Colonic mucosa (tissue), 4 donors: ENCODE data around the gene ANKRD13B. TPM values are rescaled to one million over a fixed set of nuclear protein-coding genes. Genes with fewer than 3 reads are reported as not detected.

Experiments
- DNase-seq: peaks from one replicate; pipeline ENCODE4 v3.0.0-alpha.2; 2020
- H3K27ac ChIP-seq: fragments of 200-600 bp; one replicate; pipeline ENCODE4 v1.8.0; 2021
- H3K27me3 ChIP-seq: fragments of 200-600 bp; one replicate; pipeline ENCODE4 v1.8.0; 2021
- H3K36me3 ChIP-seq: fragments of 200-600 bp; one replicate; pipeline ENCODE4 v1.8.0; 2021
- H3K4me1 ChIP-seq: fragments of 200-600 bp; one replicate; pipeline ENCODE4 v1.8.0; 2021; ENCODE audit warnings: mild to moderate bottlenecking
- H3K4me3 ChIP-seq: fragments of 200-600 bp; one replicate; pipeline ENCODE4 v1.8.0; 2021
- H3K9ac ChIP-seq, 2 donors: one replicate each; pipeline ENCODE4 v1.7.0; 2013; ENCODE audit warnings: control low read depth in 2 of 2, low read depth in 2 of 2, low read length in 2 of 2
- H3K9me3 ChIP-seq: fragments of 200-600 bp; one replicate; pipeline ENCODE4 v1.8.0; 2021
- intact Hi-C: fragments of 100-400 bp; cut with DNase I; formaldehyde crosslinking; loops from one replicate; pipeline ENCODE4 v1.14.1; 2022
- total RNA-seq, 2 donors: library from RNA; stranded (reverse); fragmentation: NEBNext Ultra II Directional in 1 of 2; extraction: Animal tissue kit (Norgen Biotek cat#: 25700) in 1 of 2; gene quantifications; one replicate each; pipeline ENCODE4 v1.2.1, GENCODE V29; 2021
- TF ChIP-seq, protein P1 (sequence below): fragments of 200-600 bp; IDR thresholded peaks from one replicate; pipeline ENCODE4 v1.8.0; 2022; ENCODE audit warnings: antibody characterized with exemption, mild to moderate bottlenecking
- donor health status: healthy.
- donor health status: DM: no; HTN: no; CAD: no.
- donor health status: DM: no; HTN: no; CAD: no.

The ANKRD13B gene
- total RNA-seq, 2 donors from 2014 or later = 3.1 to 10.2 TPM

DNA sequence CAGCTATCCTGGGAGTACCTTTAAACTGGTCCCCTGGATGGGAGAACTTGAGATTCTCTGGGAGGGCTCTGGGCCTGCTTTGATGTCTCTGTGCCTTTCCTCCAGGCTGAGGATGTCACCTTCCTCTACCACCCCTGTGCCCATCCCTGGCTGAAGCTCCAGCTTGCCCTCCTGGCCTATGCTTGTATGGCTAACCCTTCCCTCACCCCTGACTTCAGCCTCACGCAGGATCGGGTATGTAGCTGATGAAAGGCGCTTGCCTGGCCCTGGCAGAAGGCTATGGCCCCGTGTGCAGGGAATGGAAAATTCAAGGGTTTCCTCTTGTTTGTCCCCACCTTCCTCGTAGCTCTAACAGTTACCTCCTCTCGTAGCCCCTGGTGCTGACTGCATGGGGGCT is 21.4 kb upstream of the ANKRD13B start:
- H3K27me3 ChIP-seq = no peaks in the 10 kb centered on the region
- peak; percentile 16 for DNase-seq
- intact Hi-C loops = no loop called here
- no peak overlapping the region for H3K27ac ChIP-seq
- H3K9me3 ChIP-seq = no peaks in the 10 kb centered on the region
- H3K4me1 ChIP-seq = peaks cover 4% of the 10 kb centered on the region
- H3K36me3 ChIP-seq = peaks cover 6% of the 10 kb centered on the region
- H3K9ac ChIP-seq = no peak overlapping the region
- no peak overlapping the region for H3K4me3 ChIP-seq
- TF ChIP-seq, protein P1, sequence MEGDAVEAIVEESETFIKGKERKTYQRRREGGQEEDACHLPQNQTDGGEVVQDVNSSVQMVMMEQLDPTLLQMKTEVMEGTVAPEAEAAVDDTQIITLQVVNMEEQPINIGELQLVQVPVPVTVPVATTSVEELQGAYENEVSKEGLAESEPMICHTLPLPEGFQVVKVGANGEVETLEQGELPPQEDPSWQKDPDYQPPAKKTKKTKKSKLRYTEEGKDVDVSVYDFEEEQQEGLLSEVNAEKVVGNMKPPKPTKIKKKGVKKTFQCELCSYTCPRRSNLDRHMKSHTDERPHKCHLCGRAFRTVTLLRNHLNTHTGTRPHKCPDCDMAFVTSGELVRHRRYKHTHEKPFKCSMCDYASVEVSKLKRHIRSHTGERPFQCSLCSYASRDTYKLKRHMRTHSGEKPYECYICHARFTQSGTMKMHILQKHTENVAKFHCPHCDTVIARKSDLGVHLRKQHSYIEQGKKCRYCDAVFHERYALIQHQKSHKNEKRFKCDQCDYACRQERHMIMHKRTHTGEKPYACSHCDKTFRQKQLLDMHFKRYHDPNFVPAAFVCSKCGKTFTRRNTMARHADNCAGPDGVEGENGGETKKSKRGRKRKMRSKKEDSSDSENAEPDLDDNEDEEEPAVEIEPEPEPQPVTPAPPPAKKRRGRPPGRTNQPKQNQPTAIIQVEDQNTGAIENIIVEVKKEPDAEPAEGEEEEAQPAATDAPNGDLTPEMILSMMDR = no peak

DNA sequence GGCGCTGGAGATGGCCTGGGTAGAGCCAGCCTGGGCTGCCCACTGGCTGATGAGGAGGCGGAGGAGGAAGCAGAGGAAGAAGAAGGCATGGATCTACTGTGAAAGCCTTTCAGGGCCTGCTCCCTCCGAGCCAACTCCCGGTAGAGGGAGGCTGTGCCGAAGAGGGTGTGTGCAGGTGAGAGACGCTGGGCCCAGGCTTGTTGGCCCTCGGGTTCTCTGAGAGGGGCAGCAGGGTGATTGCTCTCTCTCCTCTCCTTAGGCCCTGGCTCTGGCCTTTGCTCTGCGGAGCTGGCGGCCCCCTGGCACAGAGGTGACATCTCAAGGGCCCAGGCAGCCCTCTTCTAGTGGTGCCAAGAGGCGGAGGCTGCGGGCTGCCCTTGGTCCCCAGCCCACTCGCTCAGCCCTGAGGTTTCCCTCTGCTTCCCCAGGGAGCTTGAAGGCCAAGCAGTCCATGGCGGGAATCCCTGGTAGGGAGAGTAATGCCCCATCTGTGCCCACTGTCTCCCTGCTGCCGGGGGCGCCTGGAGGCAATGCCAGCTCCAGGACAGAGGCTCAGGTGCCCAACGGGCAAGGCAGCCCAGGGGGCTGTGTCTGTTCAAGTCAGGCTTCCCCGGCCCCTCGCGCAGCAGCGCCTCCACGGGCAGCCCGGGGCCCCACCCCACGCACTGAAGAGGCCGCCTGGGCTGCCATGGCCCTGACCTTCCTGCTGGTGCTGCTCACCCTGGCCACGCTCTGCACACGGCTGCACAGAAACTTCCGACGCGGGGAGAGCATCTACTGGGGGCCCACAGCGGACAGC is 20.9 kb upstream of the ANKRD13B start:
- intact Hi-C loops = no loop called here
- TF ChIP-seq, protein P1 = no peak
- H3K4me3 ChIP-seq = peak overlapping the region; percentile 3
- DNase-seq = peak; percentile 19
- peaks cover 4% of the 10 kb centered on the region for H3K4me1 ChIP-seq
- H3K36me3 ChIP-seq = peaks cover 6% of the 10 kb centered on the region
- no peak overlapping the region for H3K27ac ChIP-seq
- peak overlapping the region in 1 of 2 donors; percentile 29 for H3K9ac ChIP-seq
- H3K27me3 ChIP-seq = no peaks in the 10 kb centered on the region
- no peaks in the 10 kb centered on the region for H3K9me3 ChIP-seq

DNA sequence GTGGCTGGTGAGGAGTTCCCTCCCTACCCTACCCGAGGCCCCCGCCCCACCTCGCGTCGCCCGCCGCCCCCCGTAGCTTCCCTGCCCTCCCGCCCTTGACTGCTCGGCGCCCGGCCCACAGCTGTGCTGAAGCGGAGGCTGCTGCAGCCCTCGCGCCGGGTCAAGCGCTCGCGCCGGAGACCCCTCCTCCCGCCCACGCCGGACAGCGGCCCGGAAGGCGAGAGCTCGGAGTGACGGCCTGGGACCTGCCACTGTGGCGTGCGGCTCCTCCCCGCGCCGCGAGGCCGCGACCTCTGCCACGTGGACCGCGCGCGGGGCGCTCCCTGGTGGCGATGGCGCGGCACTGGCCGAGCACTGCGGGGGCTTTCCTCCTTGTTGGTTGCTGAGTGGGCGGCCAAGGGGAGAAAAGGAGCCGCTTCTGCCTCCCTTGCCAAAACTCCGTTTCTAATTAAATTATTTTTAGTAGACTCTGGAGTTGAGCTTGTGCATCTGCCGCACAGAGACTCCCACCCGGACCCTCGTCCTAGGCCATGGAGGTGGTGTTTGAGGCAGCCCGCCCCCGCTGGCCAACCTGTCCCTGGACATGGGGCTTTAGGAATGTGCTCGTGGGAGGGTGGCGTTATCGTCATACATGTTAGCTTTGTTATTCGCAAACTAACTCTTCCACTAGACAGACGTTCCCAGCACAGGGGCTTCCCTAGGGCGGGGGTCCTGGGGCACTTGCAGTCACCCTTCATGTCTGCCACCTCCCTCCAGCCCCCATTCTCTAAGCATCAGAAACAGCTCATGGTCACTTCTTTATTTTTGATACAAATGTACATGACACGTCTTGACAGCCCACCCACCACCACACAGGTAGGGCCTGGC is 20.0 kb upstream of the ANKRD13B start:
- H3K36me3 ChIP-seq = peaks cover 6% of the 10 kb centered on the region
- peak; percentile 47 for DNase-seq
- no peak overlapping the region for H3K27ac ChIP-seq
- intact Hi-C loops = no loop called here
- H3K4me1 ChIP-seq = peaks cover 4% of the 10 kb centered on the region
- TF ChIP-seq, protein P1 = peak; percentile 26
- peak overlapping the region in 1 of 2 donors; percentile 6 for H3K9ac ChIP-seq
- H3K4me3 ChIP-seq = peak overlapping the region; percentile 3
- H3K27me3 ChIP-seq = no peaks in the 10 kb centered on the region
- H3K9me3 ChIP-seq = no peaks in the 10 kb centered on the region

DNA sequence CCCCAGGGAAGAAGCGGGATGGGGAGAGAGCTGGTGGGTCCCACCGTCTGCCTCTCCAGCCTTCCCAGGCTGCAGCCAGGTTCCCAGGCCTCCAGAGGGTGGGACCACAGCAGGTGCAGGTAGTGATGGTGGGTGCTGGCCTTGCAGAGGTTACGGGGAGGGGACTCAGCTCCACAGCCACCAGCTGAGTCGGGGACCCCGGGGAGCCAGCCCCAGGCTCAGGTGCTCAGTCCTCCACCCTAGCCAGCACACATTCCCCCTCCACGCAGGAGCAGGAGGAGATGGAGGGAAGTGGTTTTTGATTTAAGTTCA is 19.4 kb upstream of the ANKRD13B start:
- TF ChIP-seq, protein P1 = no peak
- Histone ChIP-seq H3K4me3 (no peak overlapping the region), H3K27ac (no peak overlapping the region), H3K4me1 (peaks cover 4% of the 10 kb centered on the region), H3K36me3 (peaks cover 6% of the 10 kb centered on the region), H3K9me3 (no peaks in the 10 kb centered on the region), H3K27me3 (no peaks in the 10 kb centered on the region), H3K9ac (peak overlapping the region in 1 of 2 donors; percentile 6)
- intact Hi-C loops = no loop called here
- DNase-seq = no peak

DNA sequence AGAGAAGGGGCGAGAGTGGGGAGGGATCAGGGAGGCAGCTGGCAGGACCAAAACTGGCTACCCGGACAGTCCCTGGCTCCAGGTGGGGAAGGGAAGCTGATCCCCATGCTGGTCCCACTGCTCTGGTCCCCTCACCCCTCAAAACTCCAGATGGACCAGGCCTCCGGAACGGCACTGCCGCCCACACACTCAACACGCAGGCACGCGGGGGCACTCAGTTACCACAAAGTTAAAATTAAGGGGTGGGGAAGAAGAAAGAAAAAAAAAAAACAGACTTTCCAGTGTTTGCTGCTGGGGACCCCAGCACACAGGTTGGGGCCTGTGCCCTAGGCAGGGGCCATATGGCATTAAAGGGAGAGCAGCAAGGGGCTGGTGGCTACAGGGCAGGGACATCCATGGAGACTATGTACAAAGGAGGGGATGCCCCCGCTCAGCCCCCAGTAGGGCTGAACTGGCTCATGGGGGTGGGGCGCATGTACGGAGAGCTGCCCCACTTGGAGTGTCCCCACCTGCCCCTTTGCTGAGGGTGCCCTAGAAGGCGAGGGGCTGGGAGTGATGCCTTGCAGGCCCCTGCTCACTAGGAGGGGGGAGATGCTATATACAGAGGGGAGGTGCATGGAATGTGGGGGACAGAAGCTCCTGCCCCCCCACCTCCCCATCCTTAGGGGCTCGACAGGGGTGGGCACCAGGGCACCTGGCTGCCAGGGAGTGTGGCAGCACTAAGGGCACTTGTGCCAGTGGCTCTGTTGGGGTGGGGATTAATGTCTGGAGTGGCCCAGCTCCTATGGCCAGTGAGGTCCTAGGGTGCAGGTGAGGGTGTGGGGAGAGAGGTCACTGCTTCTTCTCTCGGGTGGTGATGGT is 18.8 kb upstream of the ANKRD13B start:
- Histone ChIP-seq H3K36me3 (peaks cover 6% of the 10 kb centered on the region), H3K4me1 (peaks cover 4% of the 10 kb centered on the region), H3K9ac (peak overlapping the region in 1 of 2 donors; percentile 56), H3K27ac (peak overlapping the region; percentile 57), H3K4me3 (no peak overlapping the region), H3K9me3 (no peaks in the 10 kb centered on the region), H3K27me3 (no peaks in the 10 kb centered on the region)
- TF ChIP-seq, protein P1 = no peak
- intact Hi-C loops = no loop called here
- DNase-seq = peak; percentile 16
